ENCODE results near the gene UQCRH. TPM values are rescaled to one million over a fixed set of nuclear protein-coding genes. Genes with fewer than 3 reads are reported as not detected.
A peak's percentile ranks its signal among the peaks of the same experiment; 100 is the strongest.
"Not testable (repeated sequence)": the region's sequence is repeated elsewhere in the genome, so short reads cannot be mapped to it uniquely, and the experiment has no call there.

Gene UQCRH
- total RNA-seq, 1 donor from 2014 or later: 762 TPM

GRCh38 chr1:46306159-46306530, 2.6 kb downstream of the UQCRH start:
- Histone ChIP-seq H3K36me3 (ENCODE audit: control insufficient read depth, insufficient read depth, low read length) (peaks cover 10% of the 10 kb centered on the region), H3K4me3 (ENCODE audit: low read depth, low read length) (no peak overlapping the region), H3K27me3 (ENCODE audit: control insufficient read depth, insufficient read depth, low read length) (no peaks in the 10 kb centered on the region)
- no peak for TF ChIP-seq CTCF (IDR thresholded peaks at IDR 0.05; ENCODE audit: insufficient read depth, low read length, severe bottlenecking)
- no peak for DNase-seq (ENCODE audit: low read depth)
- FAIRE-seq: no peak

GRCh38 chr1:46309401-46310159, 6.1 kb downstream of the UQCRH start:
- TF ChIP-seq CTCF (IDR thresholded peaks at IDR 0.05; ENCODE audit: insufficient read depth, low read length, severe bottlenecking): no peak
- FAIRE-seq: no peak
- DNase-seq (ENCODE audit: low read depth): no peak
- H3K4me3 ChIP-seq (ENCODE audit: low read depth, low read length): no peak overlapping the region
- no peaks in the 10 kb centered on the region for H3K27me3 ChIP-seq (ENCODE audit: control insufficient read depth, insufficient read depth, low read length)
- peaks cover 18% of the 10 kb centered on the region for H3K36me3 ChIP-seq (ENCODE audit: control insufficient read depth, insufficient read depth, low read length)

GRCh38 chr1:46310321-46310720, 6.8 kb downstream of the UQCRH start:
- H3K4me3 ChIP-seq (ENCODE audit: low read depth, low read length): no peak overlapping the region
- H3K36me3 ChIP-seq (ENCODE audit: control insufficient read depth, insufficient read depth, low read length): peaks cover 18% of the 10 kb centered on the region
- TF ChIP-seq CTCF (IDR thresholded peaks at IDR 0.05; ENCODE audit: insufficient read depth, low read length, severe bottlenecking): no peak
- no peak for DNase-seq (ENCODE audit: low read depth)
- no peaks in the 10 kb centered on the region for H3K27me3 ChIP-seq (ENCODE audit: control insufficient read depth, insufficient read depth, low read length)
- FAIRE-seq: no peak

GRCh38 chr1:46315669-46316403, 12.3 kb downstream of the UQCRH start:
- DNase-seq (ENCODE audit: low read depth) (peak; percentile 76), FAIRE-seq (no peak)
- Histone ChIP-seq H3K36me3 (ENCODE audit: control insufficient read depth, insufficient read depth, low read length) (peaks cover 10% of the 10 kb centered on the region), H3K27me3 (ENCODE audit: control insufficient read depth, insufficient read depth, low read length) (no peaks in the 10 kb centered on the region), H3K4me3 (ENCODE audit: low read depth, low read length) (no peak overlapping the region)
- no peak for TF ChIP-seq CTCF (IDR thresholded peaks at IDR 0.05; ENCODE audit: insufficient read depth, low read length, severe bottlenecking)

- no peak for FAIRE-seq
- DNase-seq (ENCODE audit: low read depth): no peak
- no peak overlapping the region for H3K4me3 ChIP-seq (ENCODE audit: low read depth, low read length)
- no peak for TF ChIP-seq CTCF (IDR thresholded peaks at IDR 0.05; ENCODE audit: insufficient read depth, low read length, severe bottlenecking)
- peaks cover 9% of the 10 kb centered on the region for H3K36me3 ChIP-seq (ENCODE audit: control insufficient read depth, insufficient read depth, low read length)
- no peaks in the 10 kb centered on the region for H3K27me3 ChIP-seq (ENCODE audit: control insufficient read depth, insufficient read depth, low read length)
Measured at GRCh38 chr1:46317323-46317722, 13.8 kb downstream of the UQCRH start.

- not testable (repeated sequence) for H3K36me3 ChIP-seq (ENCODE audit: control insufficient read depth, insufficient read depth, low read length); DNase-seq (ENCODE audit: low read depth); FAIRE-seq
Measured at GRCh38 chr1:46319301-46319700, 15.8 kb downstream of the UQCRH start.

GRCh38 chr1:46319960-46320914, 16.7 kb downstream of the UQCRH start:
- not testable (repeated sequence) for H3K27me3 ChIP-seq (ENCODE audit: control insufficient read depth, insufficient read depth, low read length); H3K4me3 ChIP-seq (ENCODE audit: low read depth, low read length); H3K36me3 ChIP-seq (ENCODE audit: control insufficient read depth, insufficient read depth, low read length); DNase-seq (ENCODE audit: low read depth); FAIRE-seq

More at GRCh38 chr1:46319301-46319700, 15.8 kb downstream of the UQCRH start:
- not testable (repeated sequence) for H3K4me3 ChIP-seq (ENCODE audit: low read depth, low read length); H3K27me3 ChIP-seq (ENCODE audit: control insufficient read depth, insufficient read depth, low read length)

GRCh38 chr1:46322191-46322590, 18.7 kb downstream of the UQCRH start:
- not testable (repeated sequence) for DNase-seq (ENCODE audit: low read depth); H3K4me3 ChIP-seq (ENCODE audit: low read depth, low read length); H3K27me3 ChIP-seq (ENCODE audit: control insufficient read depth, insufficient read depth, low read length); H3K36me3 ChIP-seq (ENCODE audit: control insufficient read depth, insufficient read depth, low read length); FAIRE-seq
